Omental fat pad (tissue), 4 donors: ENCODE data around the gene KIAA0930. TPM values are rescaled to one million over a fixed set of nuclear protein-coding genes. Genes with fewer than 3 reads are reported as not detected.

ENCODE experiments used
- ATAC-seq: fragments of 150-250 bp; one replicate; pipeline ENCODE4 v1.9.1; 2016; ENCODE audit warnings: mild to moderate bottlenecking, moderate library complexity; ENCODE audit not compliant: low FRiP score
- DNase-seq: peaks from one replicate; pipeline ENCODE4 v3.0.0-alpha.2; 2019; ENCODE audit warnings: low spot score
- total RNA-seq, 4 donors: library from RNA; depleted of rRNA; stranded (reverse); fragments of >200 nt; gene quantifications; one replicate each; pipeline ENCODE4 v1.1.0, GENCODE V29; 2016
- TF ChIP-seq, protein P1 (sequence below), 3 donors: fragments of 450-650 bp; IDR thresholded peaks; one replicate each; pipeline ENCODE4 v1.5.1; 2016 to 2017; ENCODE audit warnings: antibody characterized with exemption in 3 of 3, mild to moderate bottlenecking in 3 of 3, moderate library complexity in 2 of 3

KIAA0930 gene
- total RNA-seq, 4 donors from 2014 or later = 27.4 to 58.8 (median 50.2) TPM

DNA sequence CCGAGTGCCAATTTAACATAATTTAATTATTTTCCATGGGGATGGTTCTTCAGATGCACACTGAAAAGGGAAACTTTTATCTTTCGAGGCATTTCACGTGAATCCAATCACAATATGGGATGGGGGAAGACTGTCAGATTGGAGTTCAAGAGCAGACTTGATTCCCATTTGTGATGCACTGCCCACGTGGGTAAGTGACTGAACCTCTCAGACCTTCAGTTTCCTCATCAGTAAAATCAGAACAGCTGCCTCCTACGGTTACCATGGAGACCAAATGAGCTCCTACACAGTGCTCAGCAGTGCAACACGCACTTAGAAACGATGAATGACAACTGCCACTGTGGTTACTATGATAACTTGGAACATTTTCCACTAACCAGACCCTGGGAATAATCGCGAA, 21.7 kb downstream of the KIAA0930 start:
- TF ChIP-seq, protein P1, sequence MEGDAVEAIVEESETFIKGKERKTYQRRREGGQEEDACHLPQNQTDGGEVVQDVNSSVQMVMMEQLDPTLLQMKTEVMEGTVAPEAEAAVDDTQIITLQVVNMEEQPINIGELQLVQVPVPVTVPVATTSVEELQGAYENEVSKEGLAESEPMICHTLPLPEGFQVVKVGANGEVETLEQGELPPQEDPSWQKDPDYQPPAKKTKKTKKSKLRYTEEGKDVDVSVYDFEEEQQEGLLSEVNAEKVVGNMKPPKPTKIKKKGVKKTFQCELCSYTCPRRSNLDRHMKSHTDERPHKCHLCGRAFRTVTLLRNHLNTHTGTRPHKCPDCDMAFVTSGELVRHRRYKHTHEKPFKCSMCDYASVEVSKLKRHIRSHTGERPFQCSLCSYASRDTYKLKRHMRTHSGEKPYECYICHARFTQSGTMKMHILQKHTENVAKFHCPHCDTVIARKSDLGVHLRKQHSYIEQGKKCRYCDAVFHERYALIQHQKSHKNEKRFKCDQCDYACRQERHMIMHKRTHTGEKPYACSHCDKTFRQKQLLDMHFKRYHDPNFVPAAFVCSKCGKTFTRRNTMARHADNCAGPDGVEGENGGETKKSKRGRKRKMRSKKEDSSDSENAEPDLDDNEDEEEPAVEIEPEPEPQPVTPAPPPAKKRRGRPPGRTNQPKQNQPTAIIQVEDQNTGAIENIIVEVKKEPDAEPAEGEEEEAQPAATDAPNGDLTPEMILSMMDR (IDR thresholded peaks at IDR 0.05) = no peak
- DNase-seq (no peak), ATAC-seq (no peak)

- DNase-seq (no peak), ATAC-seq (no peak)
- TF ChIP-seq, protein P1 (IDR thresholded peaks at IDR 0.05) = no peak
Measured at GRCh38 chr22:45217806-45218205, 22.9 kb downstream of the KIAA0930 start.

GRCh38 chr22:45217345-45217744, 23.3 kb downstream of the KIAA0930 start:
- DNase-seq (no peak), ATAC-seq (no peak)
- TF ChIP-seq, protein P1 (IDR thresholded peaks at IDR 0.05) = no peak

DNA sequence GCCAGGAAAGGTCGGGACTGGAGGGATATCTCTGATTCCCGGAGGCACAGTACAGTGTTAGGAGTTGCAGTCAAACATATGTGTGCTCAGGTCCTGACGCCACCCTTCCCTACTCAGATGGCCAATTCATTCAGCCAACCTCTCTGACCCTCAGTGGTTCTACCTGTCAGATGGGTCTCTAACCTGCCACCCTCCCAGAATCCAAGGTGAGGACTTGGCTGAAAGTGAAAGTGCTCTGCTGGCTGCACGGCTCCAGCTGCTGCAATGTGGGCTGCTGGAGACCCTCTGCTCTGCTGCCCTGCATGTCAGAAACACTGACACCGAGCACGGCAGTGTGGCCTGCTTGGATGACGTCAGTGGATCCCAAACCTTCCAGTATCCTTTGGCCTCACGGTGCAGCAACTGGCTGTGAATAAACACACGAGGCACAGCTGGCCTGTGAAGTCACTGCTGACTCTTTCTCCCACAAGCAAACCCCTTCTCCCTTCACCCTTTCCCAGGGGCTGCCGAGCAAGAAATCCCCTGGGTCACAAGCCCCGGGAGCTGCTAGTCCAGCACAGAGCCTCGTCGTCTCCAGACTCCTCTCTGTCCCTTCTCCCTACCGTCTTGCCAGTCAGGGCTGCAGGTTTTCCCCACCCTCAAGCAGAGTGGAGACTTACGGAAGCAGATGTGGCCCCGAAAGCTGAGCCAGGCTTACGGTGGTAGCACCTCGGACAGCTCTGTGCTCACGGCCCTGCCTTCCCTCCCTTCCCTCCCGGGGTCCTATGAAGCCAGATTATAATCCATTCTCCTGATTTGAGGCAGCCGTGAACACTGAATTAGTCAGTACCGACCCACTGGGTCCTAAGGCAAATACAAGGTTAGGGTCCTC, 24.3 kb downstream of the KIAA0930 start:
- no peak for DNase-seq
- no peak for ATAC-seq
- TF ChIP-seq, protein P1 (IDR thresholded peaks at IDR 0.05) = no peak

GRCh38 chr22:45212992-45213751, 27.5 kb downstream of the KIAA0930 start:
- ATAC-seq (peak; percentile 25), DNase-seq (no peak)
- TF ChIP-seq, protein P1 (IDR thresholded peaks at IDR 0.05) = no peak

GRCh38 chr22:45212306-45212709, 28.4 kb downstream of the KIAA0930 start:
- ATAC-seq (peak; percentile 66), DNase-seq (no peak)

More at GRCh38 chr22:45212306-45212709, 28.4 kb downstream of the KIAA0930 start:
- TF ChIP-seq, protein P1 (IDR thresholded peaks at IDR 0.05) = no peak
